NCI-H2081 (cell line): ENCODE measurements around the gene ZCCHC7.
"Not testable (repeated sequence)": the region's sequence is repeated elsewhere in the genome, so short reads cannot be mapped to it uniquely, and the experiment has no call there.

Source experiments
- DNase-seq, 2 experiments: peaks; one replicate each; lab custom pipeline; 2025; lab: John Stamatoyannopoulos, UW

Gene ZCCHC7

DNA sequence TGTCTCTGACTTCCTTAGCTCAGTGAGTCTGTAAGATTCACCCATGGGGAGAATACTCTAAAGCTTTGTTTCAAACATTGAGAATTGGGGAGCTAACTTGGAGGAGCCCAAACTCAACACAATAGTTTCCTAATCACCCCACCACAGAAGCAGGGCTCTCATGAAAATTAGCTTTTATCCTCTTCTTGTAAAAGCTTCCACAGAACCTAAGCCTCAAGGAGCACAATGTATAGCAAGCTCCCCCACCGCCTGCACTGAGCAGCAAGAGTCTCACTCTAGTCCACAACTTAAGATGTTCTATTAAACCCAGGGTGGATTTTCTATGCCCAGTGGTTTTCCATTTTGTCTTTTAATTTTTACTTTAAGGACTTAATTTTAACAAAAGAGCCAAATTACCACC, 253.2 kb downstream of the ZCCHC7 start:
- no peak for DNase-seq

DNA sequence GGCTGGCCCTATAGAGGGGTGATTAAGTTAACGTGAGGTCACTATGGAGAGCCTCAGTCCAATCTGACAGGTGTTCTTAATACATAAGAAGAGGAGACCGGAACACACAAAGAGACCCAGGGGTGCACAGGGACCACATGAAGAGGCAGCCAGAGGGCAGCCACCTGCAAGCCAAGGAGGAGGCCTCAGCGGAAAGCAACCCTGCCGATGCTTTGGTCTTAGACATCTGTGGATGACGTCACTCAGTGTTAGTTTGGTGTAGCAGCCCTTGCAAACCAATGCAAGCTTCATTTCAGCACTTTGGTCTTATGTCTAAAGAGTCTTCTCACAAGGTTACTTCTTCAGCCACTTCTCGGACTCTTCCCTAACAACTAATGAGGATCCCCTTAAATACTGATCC, 254.5 kb downstream of the ZCCHC7 start:
- no peak for DNase-seq

DNA sequence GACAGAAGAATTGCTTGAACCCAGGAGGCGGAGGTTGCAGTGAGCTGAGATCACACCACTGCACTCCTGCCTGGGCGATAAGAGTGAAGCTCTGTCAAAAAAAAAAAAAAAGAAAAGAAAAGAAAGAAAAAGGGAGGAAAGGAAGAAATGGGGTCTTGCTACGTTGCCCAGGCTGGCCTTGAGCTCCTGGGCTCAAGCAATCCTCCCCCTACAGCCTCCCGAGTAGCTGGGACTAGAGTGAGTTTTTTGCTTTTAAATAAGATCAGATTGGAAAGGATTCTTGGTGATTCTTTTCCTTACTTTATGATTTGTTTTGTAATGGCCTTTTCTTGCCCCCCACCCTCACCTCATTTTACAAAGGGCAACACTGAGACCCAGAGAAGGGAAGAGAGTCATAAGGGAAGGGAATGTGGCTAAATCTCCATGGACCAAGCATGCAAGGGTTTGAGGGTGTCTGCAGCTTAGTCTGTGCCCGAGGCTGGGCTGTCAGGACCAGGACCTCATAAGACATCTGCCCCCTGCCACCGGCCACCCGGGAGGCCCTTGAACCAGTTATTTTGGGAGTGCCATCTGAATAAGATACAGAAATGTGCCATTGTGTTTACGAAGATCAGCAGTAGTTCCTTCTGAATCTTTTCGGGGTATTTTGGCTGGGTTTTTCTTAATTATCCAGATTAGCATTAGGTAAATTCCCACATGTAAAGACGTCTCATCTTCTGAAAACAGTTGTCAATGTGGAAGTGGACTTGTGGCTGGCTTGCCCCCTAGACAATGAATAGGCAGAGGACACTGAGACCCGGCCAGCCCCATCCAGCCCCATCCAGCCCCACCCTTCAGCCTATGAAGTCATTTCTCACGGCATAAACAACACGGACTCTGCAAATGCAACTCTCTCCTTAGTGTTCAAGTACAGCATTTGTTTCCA, 257.6 kb downstream of the ZCCHC7 start:
- no peak for DNase-seq

DNA sequence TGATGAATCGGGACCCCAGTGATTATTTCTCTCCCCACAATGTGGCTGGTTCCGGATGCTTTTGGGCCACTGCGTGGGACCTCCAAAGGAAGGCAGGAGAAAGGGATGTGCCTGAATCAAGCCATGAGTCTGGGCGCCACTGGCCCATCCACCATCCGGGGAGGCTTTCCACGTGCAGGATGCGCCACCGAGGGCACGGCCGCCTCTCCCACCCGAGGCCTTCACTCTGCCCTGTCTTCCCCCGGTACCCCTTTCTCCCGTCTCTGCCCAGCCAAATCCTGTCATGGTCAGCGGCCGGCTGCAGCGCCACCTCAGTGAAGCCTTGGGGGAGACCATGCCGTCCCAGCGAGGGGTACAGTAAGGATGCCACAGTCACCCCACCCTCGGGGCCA, 258.2 kb downstream of the ZCCHC7 start:
- DNase-seq = no peak

DNA sequence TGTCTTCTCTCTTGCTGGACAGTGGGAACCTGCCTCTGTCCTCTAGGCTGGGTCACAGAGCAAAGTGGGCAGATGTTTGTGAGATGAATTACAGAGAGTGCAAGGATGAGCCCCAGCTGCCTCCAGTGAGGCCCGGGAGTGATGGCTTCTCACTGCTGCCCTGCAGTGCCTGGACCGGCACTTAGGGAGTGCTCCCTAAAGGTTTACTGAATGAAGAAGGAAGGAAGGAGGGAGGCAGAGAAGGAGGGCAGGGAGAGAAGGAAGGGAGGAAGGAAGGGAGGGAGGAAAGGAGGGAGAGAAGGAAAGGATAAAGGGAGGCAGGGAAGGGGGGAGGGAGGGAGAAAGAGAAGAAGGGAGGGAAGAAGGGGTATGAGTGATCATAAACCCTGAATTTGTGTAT, 259.5 kb downstream of the ZCCHC7 start:
- no peak for DNase-seq

DNA sequence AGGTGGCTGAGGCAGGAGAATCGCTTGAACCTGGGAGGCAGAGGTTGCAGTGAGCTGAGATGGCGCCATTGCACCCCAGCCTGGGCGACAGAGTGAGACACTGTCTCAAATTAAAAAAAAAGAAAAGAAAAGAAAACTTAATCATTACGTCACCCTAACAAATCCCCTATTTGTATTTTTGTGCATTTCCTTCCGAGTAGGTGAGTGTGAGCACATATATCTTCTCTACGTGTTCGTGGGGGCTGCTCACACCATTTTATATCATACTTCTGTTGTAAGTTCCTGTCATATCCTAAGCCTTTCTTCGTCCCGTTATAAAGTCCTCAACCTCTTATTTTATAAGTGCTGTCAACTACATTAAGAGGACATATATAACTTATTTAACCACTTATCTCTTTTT, 260.2 kb downstream of the ZCCHC7 start:
- DNase-seq = no peak

GRCh38 chr9:37381094-37381741, 260.8 kb downstream of the ZCCHC7 start:
- no peak for DNase-seq

- DNase-seq = no peak
Observed at GRCh38 chr9:37382161-37382981, 262.0 kb downstream of the ZCCHC7 start.

- DNase-seq = no peak
Observed at GRCh38 chr9:37382982-37383357, 262.6 kb downstream of the ZCCHC7 start.

- no peak for DNase-seq
Observed at GRCh38 chr9:37383393-37383792, 263.0 kb downstream of the ZCCHC7 start.

DNA sequence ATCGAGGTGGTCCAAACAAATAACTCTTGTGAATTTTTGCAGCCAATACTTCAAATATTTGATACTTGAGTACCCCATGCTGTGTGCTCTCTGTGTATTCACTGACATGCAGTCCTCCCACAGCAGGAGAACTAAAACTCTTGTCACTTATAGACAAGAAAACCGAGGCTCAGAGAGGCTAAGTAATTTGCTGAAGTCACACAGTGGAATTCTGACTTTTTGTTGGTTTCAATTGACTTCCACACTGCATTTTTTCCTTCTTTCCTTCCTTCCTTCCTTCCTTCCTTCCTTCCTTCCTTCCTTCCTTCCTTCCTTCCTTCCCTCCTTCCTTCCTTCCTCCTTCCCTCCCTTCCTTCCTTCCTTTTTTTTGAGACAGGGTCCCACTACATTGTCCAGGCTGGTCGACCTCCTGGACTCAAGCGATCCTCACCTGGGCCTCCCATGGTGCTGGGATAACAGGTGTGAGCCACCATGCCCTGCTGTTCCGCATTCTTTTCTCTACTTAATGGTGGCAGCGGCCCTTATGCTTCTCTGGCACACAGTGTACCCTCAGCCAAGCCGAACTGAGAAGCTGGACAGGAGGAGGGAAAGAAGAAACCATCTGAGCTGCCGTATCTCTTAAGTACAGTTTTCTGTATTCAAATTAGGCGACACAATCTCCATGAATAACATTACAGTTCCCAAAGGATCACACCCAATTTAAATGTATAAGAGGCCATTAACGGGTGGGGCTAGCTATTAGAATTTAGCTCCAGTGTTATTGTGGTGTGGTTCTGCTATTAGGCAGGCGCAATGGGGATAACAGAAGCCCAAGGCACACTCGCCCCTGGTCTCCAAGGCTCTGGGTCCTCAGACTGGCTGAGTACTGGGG, 263.7 kb downstream of the ZCCHC7 start:
- no peak for DNase-seq

DNA sequence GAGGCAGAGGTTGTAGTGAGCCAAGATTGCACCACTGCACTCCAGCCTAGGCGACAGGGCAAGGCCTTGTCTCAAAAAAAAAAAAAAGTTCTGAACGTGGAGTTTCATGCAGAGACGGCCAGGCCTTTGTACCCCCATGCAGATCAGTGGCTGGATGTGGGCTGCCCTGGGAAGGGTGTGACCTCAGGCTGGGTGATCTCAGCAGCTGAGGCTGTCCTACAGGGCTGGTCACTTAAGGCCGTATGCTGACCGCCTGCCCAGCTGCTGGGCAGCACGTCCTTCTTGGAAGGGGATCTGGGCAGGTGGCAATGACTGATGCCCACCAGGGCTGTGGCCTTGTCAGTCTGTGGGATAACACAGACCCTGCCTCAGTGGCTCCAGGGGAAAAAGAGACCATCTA, 264.9 kb downstream of the ZCCHC7 start:
- DNase-seq = no peak

DNA sequence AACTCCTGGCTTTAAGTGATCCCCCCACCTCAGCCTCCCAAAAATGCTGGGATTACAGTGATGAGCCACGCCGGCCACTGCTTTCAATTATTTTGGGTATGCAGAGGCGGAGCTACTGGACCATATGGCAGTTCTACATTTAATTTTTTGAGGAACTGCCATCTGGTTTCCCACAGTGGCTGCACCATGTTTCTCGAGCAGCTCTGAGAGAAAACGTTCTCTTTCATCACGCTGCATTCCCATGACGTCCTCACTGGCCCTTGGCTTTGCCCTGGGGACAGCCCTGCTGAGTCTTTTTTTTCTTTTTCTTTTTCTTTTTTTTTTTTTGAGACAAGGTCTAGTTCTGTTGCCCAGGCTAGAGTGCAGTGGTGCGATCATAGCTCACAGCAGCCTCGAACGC, 266.6 kb downstream of the ZCCHC7 start:
- no peak for DNase-seq

GRCh38 chr9:37390759-37391158, 270.4 kb downstream of the ZCCHC7 start:
- peak in 1 of 2 experiments; percentile 8 for DNase-seq

- no peak for DNase-seq
Observed at GRCh38 chr9:37392272-37392671, 271.9 kb downstream of the ZCCHC7 start.

GRCh38 chr9:37395229-37395628, 274.9 kb downstream of the ZCCHC7 start:
- DNase-seq = no peak

- no peak for DNase-seq
Observed at GRCh38 chr9:37395663-37396062, 275.3 kb downstream of the ZCCHC7 start.

DNA sequence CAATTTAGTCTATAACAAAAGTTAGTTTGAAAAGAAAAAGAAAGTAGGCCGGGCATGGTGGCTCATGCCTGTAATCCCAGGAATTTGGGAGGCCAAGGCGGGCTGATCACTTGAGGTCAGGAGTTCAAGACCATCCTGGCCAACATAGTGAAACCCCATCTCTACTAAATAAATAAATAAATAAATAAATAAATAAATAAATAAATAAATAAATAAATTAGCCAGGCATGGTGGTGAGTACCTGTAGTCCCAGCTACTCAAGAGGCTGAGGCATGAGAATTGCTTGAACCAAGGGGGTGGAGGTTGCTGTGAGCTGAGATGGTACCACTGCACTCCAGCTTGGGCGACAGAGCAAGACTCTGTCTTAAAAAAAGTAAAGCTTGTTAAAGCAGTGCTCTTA, 277.6 kb downstream of the ZCCHC7 start:
- not testable (repeated sequence) for DNase-seq

DNA sequence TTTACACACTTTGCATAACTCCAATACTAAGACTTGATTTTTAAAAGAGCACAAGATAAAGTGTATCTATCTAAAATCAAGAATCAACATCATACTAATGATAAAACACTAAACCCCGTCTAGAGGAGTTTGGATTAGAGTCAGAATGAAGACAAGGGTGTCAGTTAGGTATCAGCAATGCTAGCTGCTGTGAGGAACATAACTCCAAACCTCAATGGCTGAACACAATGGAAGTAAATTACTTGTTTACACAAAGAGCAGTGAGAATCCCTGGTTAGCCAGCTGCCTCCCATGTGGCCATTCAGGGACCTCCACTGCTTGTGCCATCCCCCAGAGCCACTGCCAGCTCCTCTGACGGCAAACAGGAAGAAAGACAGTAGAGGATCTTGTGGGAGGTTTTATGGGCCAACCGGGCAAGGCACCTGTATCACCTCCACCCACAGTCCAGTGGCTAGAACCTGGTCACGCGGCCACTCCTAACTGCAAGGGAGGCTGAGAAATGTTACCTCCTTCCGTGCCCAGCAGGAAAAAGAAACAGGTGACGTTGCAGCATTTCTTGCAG, 278.2 kb downstream of the ZCCHC7 start:
- DNase-seq = peak in 1 of 2 experiments; percentile 22

- DNase-seq = no peak
Observed at GRCh38 chr9:37399336-37399735, 279.0 kb downstream of the ZCCHC7 start.

DNA sequence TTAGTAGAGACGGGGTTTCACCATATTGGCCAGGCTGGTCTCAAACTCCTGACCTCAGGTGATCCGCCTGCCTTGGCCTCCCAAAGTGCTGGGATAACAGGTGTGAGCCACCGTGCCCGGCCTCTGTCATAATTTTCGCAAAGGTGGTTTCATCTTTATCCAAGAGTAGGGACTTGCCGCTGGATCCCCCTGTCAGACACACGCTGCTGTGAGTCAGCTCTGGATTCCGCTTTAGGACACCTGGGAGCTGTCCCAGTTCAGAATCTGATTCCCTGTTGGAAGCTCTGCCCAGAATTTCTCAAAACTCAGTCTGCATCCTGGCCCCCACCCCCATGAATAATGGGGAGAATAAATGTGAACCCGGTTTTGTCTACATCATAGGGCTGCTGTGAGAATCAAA, 284.2 kb downstream of the ZCCHC7 start:
- DNase-seq = no peak
